ENCODE measurements around the gene FEV.

Gene FEV

DNA sequence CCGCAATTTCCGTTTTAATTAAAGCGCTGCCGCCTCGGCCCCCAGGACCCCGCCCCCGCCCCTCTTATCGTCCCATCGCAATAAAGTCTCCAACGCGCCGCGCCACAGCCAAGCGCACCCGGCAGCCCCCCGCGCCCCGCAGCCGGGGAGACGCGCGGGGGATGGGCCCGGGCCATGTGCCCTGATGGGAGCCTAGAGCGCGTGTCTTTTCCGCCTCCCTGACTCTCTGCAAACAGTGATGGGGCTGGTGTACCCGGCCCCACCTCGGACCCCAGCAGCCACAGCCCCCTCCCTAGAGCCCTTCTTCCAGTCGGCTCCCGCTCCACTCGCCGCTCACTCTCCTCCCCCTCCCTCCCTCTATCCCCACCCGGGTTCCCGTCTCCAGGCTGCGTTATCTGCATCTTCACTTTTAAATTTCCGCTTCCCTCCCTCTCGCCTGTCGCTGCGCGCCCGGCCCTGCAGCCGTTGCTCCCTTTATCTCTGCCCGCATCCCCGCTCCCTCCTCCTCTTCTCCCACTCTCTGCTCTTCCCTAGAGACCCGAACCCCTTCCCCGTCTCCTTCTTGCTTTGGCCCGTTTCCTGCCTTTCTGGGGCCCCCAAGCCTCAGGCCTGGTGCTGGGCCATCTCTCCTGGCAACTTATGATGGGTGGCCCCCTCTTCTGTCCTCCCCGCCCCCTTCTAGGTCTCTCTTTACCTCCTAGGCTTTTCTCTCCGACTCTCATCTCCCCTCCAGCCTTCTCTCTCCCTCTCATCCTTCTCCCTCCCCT is 524 bp upstream of the FEV start:
- TF ChIP-seq CTCF (IDR thresholded peaks at IDR 0.05; ENCODE audit: low read depth, low read length) = no peak
- no peak for DNase-seq (ENCODE audit: extremely low read depth, low read depth)

- no peak for DNase-seq (ENCODE audit: extremely low read depth, low read depth)
- TF ChIP-seq CTCF (IDR thresholded peaks at IDR 0.05; ENCODE audit: low read depth, low read length) = no peak
Observed at GRCh38 chr2:218984239-218985020, 554 bp downstream of the FEV start.

GRCh38 chr2:218983934-218984238 is 1.1 kb downstream of the FEV start:
- no peak for DNase-seq (ENCODE audit: extremely low read depth, low read depth)
- no peak for TF ChIP-seq CTCF (IDR thresholded peaks at IDR 0.05; ENCODE audit: low read depth, low read length)

- no peak for DNase-seq (ENCODE audit: extremely low read depth, low read depth)
- no peak for TF ChIP-seq CTCF (IDR thresholded peaks at IDR 0.05; ENCODE audit: low read depth, low read length)
Observed at GRCh38 chr2:218983263-218983933, 1.6 kb downstream of the FEV start.

GRCh38 chr2:218982586-218983262 is 2.3 kb downstream of the FEV start:
- DNase-seq (ENCODE audit: extremely low read depth, low read depth) = no peak
- no peak for TF ChIP-seq CTCF (IDR thresholded peaks at IDR 0.05; ENCODE audit: low read depth, low read length)

- no peak for DNase-seq (ENCODE audit: extremely low read depth, low read depth)
- no peak for TF ChIP-seq CTCF (IDR thresholded peaks at IDR 0.05; ENCODE audit: low read depth, low read length)
Observed at GRCh38 chr2:218981881-218982585, 3.0 kb downstream of the FEV start.

Measured in AG09319 (cell line).